OCI-LY7 (cell line): ENCODE data around the gene ZNF182. TPM values are rescaled to one million over a fixed set of nuclear protein-coding genes. Genes with fewer than 3 reads are reported as not detected.
A peak's percentile ranks its signal among the peaks of the same experiment; 100 is the strongest.
"Not testable (repeated sequence)": the region's sequence is repeated elsewhere in the genome, so short reads cannot be mapped to it uniquely, and the experiment has no call there.

Experiments used
- BruUV-seq: library from RNA; stranded (reverse); fragments of 400-500 nt; replicated peaks from 2 replicates; lab custom pipeline; 2021; lab: Mats Ljungman, UMichigan
- CTCF ChIA-PET: fragments of 300-600 bp; sonication (Branson Sonifier 250); formaldehyde crosslinking; loops from one replicate; lab custom pipeline; 2022; ENCODE audit warnings: antibody characterized with exemption; ENCODE audit not compliant: unreplicated experiment; lab: Charles Lee
- POLR2A ChIA-PET: fragments of 300-600 bp; sonication (Branson Sonifier 250); formaldehyde crosslinking; loops from one replicate; lab custom pipeline; 2022; ENCODE audit warnings: antibody characterized with exemption; lab: Charles Lee
- DNase-seq: peaks from one replicate; pipeline ENCODE4 v3.0.0-alpha.2; 2015; ENCODE audit warnings: low spot score
- H2AFZ ChIP-seq: fragments of 200-600 bp; sonication (generic), shearing (Covaris generic); 2 replicates; pipeline ENCODE4 v1.6.1; 2014; ENCODE audit warnings: mild to moderate bottlenecking, antibody characterized with exemption, low read length, moderate library complexity
- H3K27ac ChIP-seq: fragments of 200-600 bp; sonication (generic); 2 replicates; pipeline ENCODE4 v1.5.1; 2014; ENCODE audit warnings: mixed run types, low read depth, mild to moderate bottlenecking, moderate library complexity, low read length, inconsistent platforms; ENCODE audit not compliant: poor library complexity, severe bottlenecking
- H3K36me3 ChIP-seq: fragments of 200-600 bp; sonication (generic); 2 replicates; pipeline ENCODE4 v1.6.1; 2014; ENCODE audit warnings: mild to moderate bottlenecking, antibody characterized with exemption, low read length, moderate library complexity, mixed read lengths; ENCODE audit not compliant: insufficient read depth
- H3K4me1 ChIP-seq: fragments of 200-600 bp; sonication (generic); 2 replicates; pipeline ENCODE4 v1.5.1; 2014; ENCODE audit warnings: mild to moderate bottlenecking, low read length; ENCODE audit not compliant: insufficient read depth, poor library complexity, severe bottlenecking
- H3K4me2 ChIP-seq: fragments of 200-600 bp; sonication (generic); 2 replicates; pipeline ENCODE4 v1.6.1; 2014; ENCODE audit warnings: mild to moderate bottlenecking, low read length
- H3K4me3 ChIP-seq: fragments of 200-600 bp; sonication (generic); 2 replicates; pipeline ENCODE4 v1.5.1; 2014; ENCODE audit warnings: mild to moderate bottlenecking, low read depth, low read length; ENCODE audit not compliant: poor library complexity, severe bottlenecking
- H3K79me2 ChIP-seq: fragments of 200-600 bp; sonication (generic); 2 replicates; pipeline ENCODE4 v1.6.1; 2016; ENCODE audit warnings: low read depth, mild to moderate bottlenecking, low read length, moderate library complexity, mixed read lengths; ENCODE audit not compliant: insufficient read depth
- H3K9me2 ChIP-seq: fragments of 200-600 bp; sonication (generic); 2 replicates; pipeline ENCODE4 v1.6.1; 2016; ENCODE audit warnings: mild to moderate bottlenecking, low read length, mixed read lengths; ENCODE audit not compliant: insufficient read depth
- H3K9me3 ChIP-seq: fragments of 200-600 bp; sonication (generic); 2 replicates; pipeline ENCODE4 v1.6.1; 2014; ENCODE audit warnings: mild to moderate bottlenecking, mixed run types, low read length, mixed read lengths
- H4K20me1 ChIP-seq: fragments of 200-600 bp; sonication (generic); 2 replicates; pipeline ENCODE4 v1.6.1; 2014; ENCODE audit warnings: mild to moderate bottlenecking, antibody characterized with exemption, low read length, moderate library complexity, mixed read lengths; ENCODE audit not compliant: insufficient read depth
- CTCF ChIP-seq: fragments of 200-600 bp; sonication (generic); conservative IDR thresholded peaks from 2 replicates; pipeline ENCODE4 v1.5.1; 2014; ENCODE audit warnings: mild to moderate bottlenecking, antibody characterized with exemption, low read length, moderate library complexity, mixed read lengths
- EZH2phosphoT487 ChIP-seq: fragments of 200-600 bp; sonication (generic); IDR thresholded peaks from 2 replicates; pipeline ENCODE4 v1.6.1; 2018; ENCODE audit warnings: low read depth, borderline replicate concordance, mild to moderate bottlenecking, mixed run types, antibody characterized with exemption, low read length, moderate library complexity, mixed read lengths
- intact Hi-C: fragments of 100-400 bp; cut with micrococcal nuclease; formaldehyde crosslinking; loops from one replicate; pipeline ENCODE4 v1.10.0; 2022; ENCODE audit not compliant: unreplicated experiment
- total RNA-seq, 2 experiments: library from RNA; depleted of rRNA in 1 of 2; stranded (reverse); fragments of >200 nt in 1 of 2; shearing (Covaris generic) in 1 of 2; gene quantifications; 2 replicates each; pipeline ENCODE4 v1.2.3, GENCODE V29; 2014 to 2022

ZNF182 gene
- total RNA-seq, 2 experiments from 2014 or later = 6.1 to 9.8 TPM

- H3K36me3 ChIP-seq = peaks cover 5% of the 10 kb centered on the region; the same call in 1 of the 2 replicates
- ChIA-PET POLR2A (interaction anchor here (0.6 to 1.4 kb wide), 4 partner anchors 18 to 572 kb away, joined by 3 read pairs; no protein-coding TSS in a partner anchor), CTCF (no interaction called here)
- H2AFZ ChIP-seq = peak overlapping the region; percentile 84
- peak overlapping the region; percentile 67 for H3K4me2 ChIP-seq
- H3K4me1 ChIP-seq = peaks cover 31% of the 10 kb centered on the region
- H3K4me3 ChIP-seq = peak overlapping the region; percentile 64
- peaks cover 11% of the 10 kb centered on the region; the same call in 1 of the 2 replicates for H3K9me3 ChIP-seq
- H3K9me2 ChIP-seq = no peaks in the 10 kb centered on the region
- no TSS peak for BruUV-seq
- no peaks in the 10 kb centered on the region for H4K20me1 ChIP-seq
- intact Hi-C loops = loop anchor here (2.0 to 10.0 kb wide), 3 partner anchors 66 to 282 kb away; partner anchors contain the start of genes ELK1, UXT and ZNF182
- TF ChIP-seq EZH2phosphoT487 (no peak), CTCF (0 out of 2 replicates have a peak, but pooled peaks have one; percentile 18)
- peak overlapping the region; percentile 98 for H3K27ac ChIP-seq
- DNase-seq = peak; percentile 85
- H3K79me2 ChIP-seq = no peaks in the 10 kb centered on the region
Measured at GRCh38 chrX:47936224-47936939, 67.4 kb downstream of the ZNF182 start.

GRCh38 chrX:47933946-47934345 lies 69.8 kb downstream of the ZNF182 start:
- TF ChIP-seq CTCF = no peak
- no peak for TF ChIP-seq EZH2phosphoT487

GRCh38 chrX:47931970-47932369 lies 71.8 kb downstream of the ZNF182 start:
- H3K36me3 ChIP-seq, H3K4me3 ChIP-seq, DNase-seq, H4K20me1 ChIP-seq, CTCF ChIA-PET, H3K4me2 ChIP-seq, H3K27ac ChIP-seq, BruUV-seq, H3K9me3 ChIP-seq, H2AFZ ChIP-seq, H3K79me2 ChIP-seq, H3K9me2 ChIP-seq: not testable (repeated sequence)
- POLR2A ChIA-PET = interaction anchor here (0.6 to 1.2 kb wide), 2 partner anchors 15 to 339 kb away, joined by 3 to 5 read pairs; no protein-coding TSS in a partner anchor
- peaks cover 35% of the 10 kb centered on the region for H3K4me1 ChIP-seq
- intact Hi-C loops = loop anchor here (10.0 kb wide), 1 partner anchor 277 kb away; the partner anchor contains the start of genes ELK1 and UXT

More at GRCh38 chrX:47933946-47934345, 69.8 kb downstream of the ZNF182 start:
- H3K4me2 ChIP-seq = no peak overlapping the region
- peaks cover 5% of the 10 kb centered on the region; the same call in 1 of the 2 replicates for H3K36me3 ChIP-seq
- no peak for DNase-seq
- CTCF ChIA-PET = no interaction called here
- no peak overlapping the region for H3K4me3 ChIP-seq
- H2AFZ ChIP-seq = no peak overlapping the region
- H3K9me2 ChIP-seq = no peaks in the 10 kb centered on the region
- peaks cover 31% of the 10 kb centered on the region for H3K4me1 ChIP-seq
- POLR2A ChIA-PET = no interaction called here
- H3K79me2 ChIP-seq = no peaks in the 10 kb centered on the region
- no TSS peak for BruUV-seq
- H4K20me1 ChIP-seq = no peaks in the 10 kb centered on the region
- no peak overlapping the region for H3K27ac ChIP-seq
- peaks cover 11% of the 10 kb centered on the region; the same call in 1 of the 2 replicates for H3K9me3 ChIP-seq
- intact Hi-C loops = loop anchor here (10.0 kb wide), 1 partner anchor 279 kb away; the partner anchor contains the start of genes ELK1 and UXT
